A673 (cell line): ENCODE results near the gene MAT1A.

ENCODE experiments used
- CTCF ChIP-seq: fragments of 300-800, 200-600 bp; sonication (generic); conservative IDR thresholded peaks from 2 replicates; pipeline ENCODE4 v1.5.1; 2017; ENCODE audit warnings: low read depth, mild to moderate bottlenecking, antibody characterized with exemption, low read length, moderate library complexity, mixed read lengths
- EZH2 ChIP-seq: fragments of 200-600 bp; sonication (generic); IDR thresholded peaks from 2 replicates; pipeline ENCODE4 v1.6.1; 2017; ENCODE audit warnings: borderline replicate concordance, low read depth, mild to moderate bottlenecking, mixed read lengths, antibody characterized with exemption, low read length; ENCODE audit not compliant: poor library complexity, severe bottlenecking

- TF ChIP-seq CTCF (no peak), EZH2 (no peak)
Measured at GRCh38 chr10:80264081-80265056, 25.1 kb downstream of the MAT1A start.
